Measurements from ENCODE around the gene RGL2. TPM values are rescaled to one million over a fixed set of nuclear protein-coding genes. Genes with fewer than 3 reads are reported as not detected.

Gene RGL2
- total and polyA plus RNA-seq, 9 donors: 28.4 to 68.3 (median 56.7) TPM

Other genes starting within 250 kb of the RGL2 start
- gene HLA-DPA1, start 225.3 kb downstream of the RGL2 start, total RNA-seq: 18.6 TPM
- gene HLA-DPA1, start 225.3 kb downstream of the RGL2 start, polyA plus RNA-seq (ENCODE audit: insufficient read depth in 1 of 8, insufficient read length in 8 of 8, low replicate concordance in 1 of 8): 10 to 100 TPM; 11.4 to 18.7 (median 14.3) TPM
- gene HLA-DPB1, start 223.0 kb downstream of the RGL2 start, total RNA-seq: 12.1 TPM
- gene HLA-DPB1, start 223.0 kb downstream of the RGL2 start, polyA plus RNA-seq (ENCODE audit: insufficient read depth in 1 of 8, insufficient read length in 8 of 8, low replicate concordance in 1 of 8): 10 to 100 TPM in 5 of 8 donors, 1 to 10 TPM in 3; 7.9 to 15.8 (median 11.1) TPM
- 172 TPM for gene COL11A2, start 106.5 kb downstream of the RGL2 start, total RNA-seq
- gene COL11A2, start 106.5 kb downstream of the RGL2 start, polyA plus RNA-seq (ENCODE audit: insufficient read depth in 1 of 8, insufficient read length in 8 of 8, low replicate concordance in 1 of 8): 100 to 1,000 TPM in 2 of 8 donors, 10 to 100 TPM in 6; 35.8 to 245 (median 53.2) TPM
- gene RXRB, start 98.3 kb downstream of the RGL2 start, total RNA-seq: 22.9 TPM
- 10 to 100 TPM; 38.2 to 44.4 (median 40.8) TPM for gene RXRB, start 98.3 kb downstream of the RGL2 start, polyA plus RNA-seq (ENCODE audit: insufficient read depth in 1 of 8, insufficient read length in 8 of 8, low replicate concordance in 1 of 8)
- 66.1 TPM for gene SLC39A7, start 98.1 kb downstream of the RGL2 start, total RNA-seq
- gene SLC39A7, start 98.1 kb downstream of the RGL2 start, polyA plus RNA-seq (ENCODE audit: insufficient read depth in 1 of 8, insufficient read length in 8 of 8, low replicate concordance in 1 of 8): 100 to 1,000 TPM in 4 of 8 donors, 10 to 100 TPM in 4; 82.1 to 136 (median 96.4) TPM
- gene HSD17B8, start 94.3 kb downstream of the RGL2 start, total RNA-seq: 12.1 TPM
- gene HSD17B8, start 94.3 kb downstream of the RGL2 start, polyA plus RNA-seq (ENCODE audit: insufficient read depth in 1 of 8, insufficient read length in 8 of 8, low replicate concordance in 1 of 8): 10 to 100 TPM in 6 of 8 donors, 1 to 10 TPM in 2; 7.8 to 15.1 (median 11.0) TPM
- 22.8 TPM for gene RING1, start 90.4 kb downstream of the RGL2 start, total RNA-seq
- gene RING1, start 90.4 kb downstream of the RGL2 start, polyA plus RNA-seq (ENCODE audit: insufficient read depth in 1 of 8, insufficient read length in 8 of 8, low replicate concordance in 1 of 8): 10 to 100 TPM; 33.6 to 46.6 (median 38.7) TPM
- gene VPS52, start 27.1 kb downstream of the RGL2 start, total RNA-seq: 26.1 TPM
- gene VPS52, start 27.1 kb downstream of the RGL2 start, polyA plus RNA-seq (ENCODE audit: insufficient read depth in 1 of 8, insufficient read length in 8 of 8, low replicate concordance in 1 of 8): 10 to 100 TPM; 31.8 to 52.1 (median 36.7) TPM
- gene RPS18, start 26.9 kb downstream of the RGL2 start, total RNA-seq: 7,994 TPM
- gene RPS18, start 26.9 kb downstream of the RGL2 start, polyA plus RNA-seq (ENCODE audit: insufficient read depth in 1 of 8, insufficient read length in 8 of 8, low replicate concordance in 1 of 8): 1,000 to 10,000 TPM; 4,705 to 6,376 (median 5,238) TPM
- gene B3GALT4, start 21.8 kb downstream of the RGL2 start, total RNA-seq: 2.2 TPM
- gene B3GALT4, start 21.8 kb downstream of the RGL2 start, polyA plus RNA-seq (ENCODE audit: insufficient read depth in 1 of 8, insufficient read length in 8 of 8, low replicate concordance in 1 of 8): 1 to 10 TPM; 1.5 to 2.6 (median 1.9) TPM
- 50.1 TPM for gene WDR46, start 9.7 kb downstream of the RGL2 start, total RNA-seq
- 10 to 100 TPM; 60.9 to 81.5 (median 74.5) TPM for gene WDR46, start 9.7 kb downstream of the RGL2 start, polyA plus RNA-seq (ENCODE audit: insufficient read depth in 1 of 8, insufficient read length in 8 of 8, low replicate concordance in 1 of 8)
- 41.4 TPM for gene PFDN6, start 9.3 kb downstream of the RGL2 start, total RNA-seq
- gene PFDN6, start 9.3 kb downstream of the RGL2 start, polyA plus RNA-seq (ENCODE audit: insufficient read depth in 1 of 8, insufficient read length in 8 of 8, low replicate concordance in 1 of 8): 10 to 100 TPM; 45.9 to 57.6 (median 49.4) TPM
- gene TAPBP, start 15.1 kb upstream of the RGL2 start, total RNA-seq: 16.0 TPM
- gene TAPBP, start 15.1 kb upstream of the RGL2 start, polyA plus RNA-seq (ENCODE audit: insufficient read depth in 1 of 8, insufficient read length in 8 of 8, low replicate concordance in 1 of 8): 10 to 100 TPM; 16.7 to 28.4 (median 21.9) TPM
- gene ZBTB22, start 18.8 kb upstream of the RGL2 start, total RNA-seq: 14.0 TPM
- gene ZBTB22, start 18.8 kb upstream of the RGL2 start, polyA plus RNA-seq (ENCODE audit: insufficient read depth in 1 of 8, insufficient read length in 8 of 8, low replicate concordance in 1 of 8): 10 to 100 TPM; 13.7 to 18.6 (median 15.9) TPM
- 22.3 TPM for gene DAXX, start 24.0 kb upstream of the RGL2 start, total RNA-seq
- gene DAXX, start 24.0 kb upstream of the RGL2 start, polyA plus RNA-seq (ENCODE audit: insufficient read depth in 1 of 8, insufficient read length in 8 of 8, low replicate concordance in 1 of 8): 10 to 100 TPM; 28.2 to 44.3 (median 36.8) TPM
- gene KIFC1, start 92.9 kb upstream of the RGL2 start, total RNA-seq: 10.5 TPM
- 10 to 100 TPM; 19.3 to 37.6 (median 26.0) TPM for gene KIFC1, start 92.9 kb upstream of the RGL2 start, polyA plus RNA-seq (ENCODE audit: insufficient read depth in 1 of 8, insufficient read length in 8 of 8, low replicate concordance in 1 of 8)
- gene PHF1, start 112.1 kb upstream of the RGL2 start, total RNA-seq: 26.3 TPM
- gene PHF1, start 112.1 kb upstream of the RGL2 start, polyA plus RNA-seq (ENCODE audit: insufficient read depth in 1 of 8, insufficient read length in 8 of 8, low replicate concordance in 1 of 8): 10 to 100 TPM; 41.6 to 56.0 (median 47.5) TPM
- 103 TPM for gene CUTA, start 119.2 kb upstream of the RGL2 start, total RNA-seq
- gene CUTA, start 119.2 kb upstream of the RGL2 start, polyA plus RNA-seq (ENCODE audit: insufficient read depth in 1 of 8, insufficient read length in 8 of 8, low replicate concordance in 1 of 8): 100 to 1,000 TPM; 132 to 161 (median 146) TPM
- 4.5 TPM for gene SYNGAP1, start 121.1 kb upstream of the RGL2 start, total RNA-seq
- gene SYNGAP1, start 121.1 kb upstream of the RGL2 start, polyA plus RNA-seq (ENCODE audit: insufficient read depth in 1 of 8, insufficient read length in 8 of 8, low replicate concordance in 1 of 8): 10 to 100 TPM; 12.9 to 42.6 (median 20.2) TPM
- 4.7 TPM for gene ZBTB9, start 155.6 kb upstream of the RGL2 start, total RNA-seq
- gene ZBTB9, start 155.6 kb upstream of the RGL2 start, polyA plus RNA-seq (ENCODE audit: insufficient read depth in 1 of 8, insufficient read length in 8 of 8, low replicate concordance in 1 of 8): 1 to 10 TPM; 6.2 to 9.0 (median 8.0) TPM

All from muscle of leg (tissue), 9 donors.